Measurements from ENCODE around the gene CAPS.

GRCh38 chr19:5958074-5958850 is 44.2 kb downstream of the CAPS start:
- TF ChIP-seq CTCF (IDR thresholded peaks at IDR 0.05) (no peak), POLR2A (IDR thresholded peaks at IDR 0.05) (no peak), EP300 (IDR thresholded peaks at IDR 0.05) (no peak)

Measured in tibial nerve (tissue), 4 donors.